NCI-H82 treated with DMSO at 0.1 percent for 48 hours (cell line): Measurements from ENCODE around the gene PBX3.
A peak's percentile ranks its signal among the peaks of the same experiment; 100 is the strongest.
"Not testable (repeated sequence)": the region's sequence is repeated elsewhere in the genome, so short reads cannot be mapped to it uniquely, and the experiment has no call there.

ENCODE experiments used
- DNase-seq: peaks from one replicate; lab custom pipeline; 2025; ENCODE audit not compliant: unreplicated experiment; lab: John Stamatoyannopoulos, UW

The PBX3 gene

GRCh38 chr9:125774106-125774505, 26.9 kb downstream of the PBX3 start:
- peak; percentile 23 for DNase-seq

- not testable (repeated sequence) for DNase-seq
Observed at GRCh38 chr9:125776789-125777188, 29.6 kb downstream of the PBX3 start.

GRCh38 chr9:125778538-125779219, 31.5 kb downstream of the PBX3 start:
- DNase-seq, result not testable (repeated sequence)

GRCh38 chr9:125779220-125779565, 32.0 kb downstream of the PBX3 start:
- DNase-seq, result not testable (repeated sequence)

GRCh38 chr9:125782718-125783117, 35.5 kb downstream of the PBX3 start:
- no peak for DNase-seq

DNA sequence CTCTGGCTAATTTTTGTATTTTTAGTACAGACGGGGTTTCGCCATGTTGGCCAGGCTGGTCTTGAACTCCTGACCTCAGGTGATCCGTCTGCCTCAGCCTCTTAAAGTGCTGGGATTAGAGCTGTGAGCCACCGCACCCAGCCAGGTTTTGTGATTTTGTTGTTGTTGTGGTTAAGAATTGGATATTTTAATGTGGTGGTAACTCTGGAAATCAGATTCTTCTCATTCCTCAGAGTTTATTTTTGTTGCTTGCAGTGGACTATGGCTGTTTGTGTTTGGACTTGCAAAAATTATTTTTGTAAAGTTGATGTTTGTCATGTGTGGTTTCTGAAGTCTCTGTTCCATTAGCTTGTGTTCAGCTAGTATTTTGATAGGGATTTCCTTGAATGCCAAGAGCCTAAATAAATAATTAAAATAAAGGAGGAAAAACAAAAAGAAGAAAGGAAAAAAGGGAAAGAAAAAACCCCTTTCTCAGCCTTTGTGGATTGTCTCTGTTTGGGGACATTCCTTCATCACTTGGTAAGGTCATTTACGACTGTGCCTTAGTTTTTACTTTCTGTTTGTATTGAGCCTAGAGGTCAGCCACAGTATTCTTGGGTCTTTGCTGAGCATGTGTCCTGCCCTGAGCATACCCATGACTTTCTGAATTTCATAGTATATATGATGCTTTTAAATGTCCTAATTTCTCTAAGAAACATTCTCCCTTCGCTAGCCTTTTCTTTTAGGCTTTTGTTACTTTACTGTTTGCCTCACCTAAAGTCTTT, 37.3 kb downstream of the PBX3 start:
- no peak for DNase-seq

DNA sequence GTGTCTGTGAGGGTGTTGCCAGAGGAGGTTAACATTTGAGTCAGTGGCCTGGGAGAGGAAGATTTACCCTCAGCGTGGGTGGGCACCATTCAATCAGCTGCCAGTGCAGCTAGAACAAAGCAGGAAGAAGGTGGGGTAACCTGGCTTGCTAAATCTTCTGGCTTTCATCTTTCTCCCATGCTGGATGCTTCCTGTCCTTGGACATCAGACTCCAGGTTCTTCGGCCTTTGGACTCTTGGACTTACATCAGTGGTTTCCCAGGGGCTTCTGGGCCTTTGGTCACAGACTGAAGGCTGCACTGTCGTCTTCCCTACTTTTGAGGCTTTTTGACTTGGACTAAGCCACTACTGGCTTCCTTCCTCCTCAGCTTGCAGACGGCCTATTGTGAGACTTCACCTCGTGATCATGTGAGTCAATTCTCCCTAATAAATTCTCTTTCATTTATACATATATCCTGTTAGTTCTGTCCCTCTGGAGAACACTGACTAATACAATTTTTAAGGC, 38.1 kb downstream of the PBX3 start:
- DNase-seq, result no peak

DNA sequence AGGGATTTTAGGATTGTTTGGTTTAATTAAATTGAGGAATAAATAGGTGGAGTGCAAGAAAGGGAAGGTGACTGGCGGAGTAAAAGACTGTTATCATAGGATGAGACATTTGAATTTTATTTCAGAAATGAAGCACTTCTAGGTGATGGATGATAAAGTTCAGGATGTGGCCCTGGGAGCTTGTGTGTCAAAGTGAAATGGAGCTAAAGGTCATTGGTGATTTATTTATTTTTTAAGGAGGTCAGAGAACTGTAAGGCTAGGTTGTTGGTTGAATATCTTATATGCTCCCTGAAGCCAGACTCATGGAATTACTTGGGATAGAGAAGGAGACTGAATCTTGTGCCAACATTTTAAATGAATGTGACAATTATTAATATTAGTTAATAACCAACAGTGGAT, 40.5 kb downstream of the PBX3 start:
- DNase-seq, result no peak

DNA sequence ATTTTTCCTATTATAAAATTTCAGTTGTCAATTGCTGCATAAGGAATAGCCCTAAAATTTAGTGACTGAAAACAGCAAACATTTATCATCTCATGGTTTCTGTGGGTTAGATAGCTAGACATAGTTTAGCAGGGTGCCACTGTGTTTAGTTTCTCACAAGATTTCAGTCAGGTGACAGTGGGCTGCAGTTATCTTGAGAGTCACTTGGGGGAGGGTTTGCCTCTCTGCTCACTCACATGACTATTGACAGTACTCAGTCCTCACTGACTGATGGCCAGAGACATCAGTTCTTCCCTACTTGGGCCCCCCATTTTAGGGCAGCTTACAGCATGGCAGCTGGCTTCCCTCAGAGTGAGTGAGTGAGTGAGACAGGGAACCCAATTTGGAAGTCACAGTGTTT, 42.0 kb downstream of the PBX3 start:
- DNase-seq, result no peak

DNA sequence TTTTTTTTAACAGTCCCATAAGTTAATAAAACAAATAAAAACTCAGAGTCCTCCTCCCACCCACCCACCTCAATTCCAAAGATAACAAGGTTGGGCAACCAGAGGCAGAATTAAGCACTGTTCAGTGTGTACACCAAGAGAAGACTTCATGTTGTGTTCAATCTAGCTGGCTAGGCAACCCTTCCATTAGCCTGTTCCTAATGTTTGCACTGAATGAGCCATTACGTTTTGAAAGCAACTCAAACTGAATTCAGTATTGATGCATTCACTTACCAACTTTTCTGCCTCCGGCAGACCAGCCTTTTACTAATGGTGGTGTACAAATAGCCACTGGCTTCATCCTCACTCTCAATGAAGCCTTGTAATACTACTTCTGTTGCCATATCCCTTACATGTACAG, 47.5 kb downstream of the PBX3 start:
- DNase-seq, result no peak

GRCh38 chr9:125795970-125796596, 48.9 kb downstream of the PBX3 start:
- no peak for DNase-seq

GRCh38 chr9:125797930-125798329, 50.8 kb downstream of the PBX3 start:
- DNase-seq, result no peak

DNA sequence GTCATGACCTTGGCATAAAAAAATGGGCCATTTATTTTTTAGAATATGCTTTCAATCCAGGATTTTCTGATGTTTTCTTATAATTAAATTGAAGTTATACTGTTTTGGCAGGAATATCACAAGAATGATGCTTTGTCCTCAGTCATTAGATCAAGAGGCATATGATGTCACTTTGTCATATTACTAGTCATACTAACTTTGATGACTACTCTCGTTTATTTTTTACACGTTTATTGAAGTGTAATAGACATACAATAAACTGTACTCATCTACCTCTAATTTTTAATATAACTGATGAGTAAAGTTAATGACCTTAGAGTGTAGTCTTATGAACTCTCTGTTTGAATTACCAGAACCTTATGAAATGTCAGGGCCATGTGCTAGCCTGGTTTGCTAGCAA, 56.4 kb downstream of the PBX3 start:
- DNase-seq, result no peak

- no peak for DNase-seq
Observed at GRCh38 chr9:125805057-125805456, 57.9 kb downstream of the PBX3 start.

GRCh38 chr9:125805586-125805985, 58.4 kb downstream of the PBX3 start:
- no peak for DNase-seq

- DNase-seq, result no peak
Observed at GRCh38 chr9:125807079-125807478, 59.9 kb downstream of the PBX3 start.

DNA sequence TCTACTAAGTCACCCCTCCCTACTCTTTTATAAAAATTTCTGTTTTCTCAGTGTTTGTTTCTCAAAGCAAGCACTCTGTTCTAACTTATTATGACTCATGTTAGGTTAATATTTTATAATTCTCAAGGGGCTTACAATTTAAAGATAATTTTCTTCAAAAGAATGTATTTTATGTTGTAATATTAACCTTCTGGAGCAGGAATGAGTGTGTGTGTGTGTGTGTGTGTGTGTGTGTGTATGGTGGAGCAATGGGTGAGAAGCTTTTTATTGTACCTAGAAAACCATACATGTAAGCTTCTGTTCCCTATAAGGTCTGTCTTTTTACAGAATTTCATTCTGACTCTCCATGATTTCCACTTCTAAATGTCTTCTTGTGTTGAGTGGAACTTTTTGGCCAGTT, 63.0 kb downstream of the PBX3 start:
- DNase-seq, result no peak

DNA sequence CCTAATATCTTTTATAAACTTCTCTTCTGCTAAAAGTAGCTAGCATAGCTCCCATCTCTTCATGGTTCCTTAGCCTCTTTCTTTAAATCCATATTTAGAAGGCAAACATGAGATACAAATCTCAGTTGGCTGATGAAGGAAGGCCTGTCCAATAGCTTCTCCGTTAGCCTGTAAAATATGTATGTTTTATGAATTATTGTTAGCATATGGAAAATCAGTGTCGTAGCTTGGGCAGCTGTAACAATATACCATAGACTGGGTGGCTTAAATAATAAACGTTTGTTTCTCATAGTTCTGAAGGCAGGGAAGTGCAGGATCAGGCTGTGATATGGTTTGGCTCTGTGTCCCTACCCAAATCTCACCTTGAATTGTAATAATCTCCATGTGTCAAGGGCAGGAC, 63.8 kb downstream of the PBX3 start:
- no peak for DNase-seq

- DNase-seq, result no peak
Observed at GRCh38 chr9:125812403-125812802, 65.2 kb downstream of the PBX3 start.

DNA sequence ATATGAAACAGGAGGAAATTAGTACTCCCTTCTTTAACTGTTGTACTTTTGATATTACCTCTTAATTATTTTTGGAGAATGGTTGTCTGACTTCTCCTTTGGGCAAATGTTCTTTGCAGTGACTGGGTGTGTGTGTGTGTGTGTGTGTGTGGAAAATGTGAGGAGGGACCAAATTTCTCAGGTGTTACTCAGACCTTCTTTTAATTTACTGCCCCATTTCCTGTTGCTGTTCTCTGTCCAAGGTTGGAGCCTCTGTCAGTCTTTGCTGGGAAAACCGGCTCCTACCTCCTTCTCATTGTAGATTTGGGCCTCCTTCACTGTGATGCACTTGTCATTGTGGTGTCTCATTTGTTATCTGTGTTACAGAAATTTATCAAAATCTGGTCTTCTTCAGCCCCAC, 68.4 kb downstream of the PBX3 start:
- no peak for DNase-seq

GRCh38 chr9:125816321-125816720, 69.1 kb downstream of the PBX3 start:
- DNase-seq, result peak; percentile 78
